Measurements from ENCODE around the gene RHBDL1.

The RHBDL1 gene

DNA sequence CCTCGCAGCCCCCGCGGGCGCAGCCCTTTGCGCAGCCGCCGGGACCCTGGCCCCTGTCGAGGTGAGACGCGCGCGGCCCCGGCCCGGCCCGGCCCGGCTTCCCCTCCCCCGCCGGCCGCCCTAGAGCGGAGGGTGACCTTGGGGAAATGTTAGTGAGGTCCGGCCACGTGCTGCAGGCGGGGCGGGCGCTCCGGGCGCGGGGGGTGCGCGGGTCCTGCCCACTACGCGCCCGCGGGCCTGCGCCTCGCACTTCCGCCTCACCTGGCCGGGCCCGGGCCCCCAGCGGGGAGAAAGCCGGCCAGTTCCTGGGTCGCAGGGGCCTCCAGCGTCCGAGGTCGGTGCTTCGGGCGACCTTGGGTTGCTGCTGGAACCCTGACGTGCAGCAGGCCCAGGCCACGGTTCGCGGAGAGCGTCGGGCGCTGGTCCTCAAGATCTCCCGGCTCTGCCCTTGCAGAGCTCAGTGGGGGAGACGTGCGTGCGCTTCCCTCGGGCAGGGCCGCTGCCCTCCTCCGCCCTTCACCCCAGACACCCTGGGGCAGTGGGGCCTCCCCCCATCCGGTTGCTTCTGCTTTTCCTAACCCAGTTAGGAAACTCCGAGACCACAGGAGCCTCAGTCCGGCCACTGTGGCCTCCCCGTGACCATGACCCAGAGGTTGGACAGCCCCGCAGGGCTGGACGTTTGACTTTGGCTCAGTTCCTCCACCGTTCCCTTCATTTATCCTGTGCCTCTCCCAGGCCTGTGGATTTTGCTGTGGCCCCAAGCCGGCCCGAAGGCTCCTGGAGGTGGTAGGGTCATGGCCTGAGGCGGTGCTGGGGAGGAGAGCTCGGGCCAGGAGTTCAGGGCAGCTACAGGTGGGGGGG is 33.1 kb upstream of the RHBDL1 start:
- peaks cover 24% of the 10 kb centered on the region for H3K36me3 ChIP-seq (ENCODE audit: control insufficient read depth, low read length)
- H3K79me2 ChIP-seq (ENCODE audit: control insufficient read depth, low read length) = peaks cover 68% of the 10 kb centered on the region
- H3F3A ChIP-seq (ENCODE audit: control insufficient read depth, insufficient read depth) = peaks cover 15% of the 10 kb centered on the region
- H3K9me3 ChIP-seq (ENCODE audit: control insufficient read depth, insufficient read depth, low read length) = no peaks in the 10 kb centered on the region
- H3K27me3 ChIP-seq (ENCODE audit: control insufficient read depth, low read length) = no peaks in the 10 kb centered on the region
- no peak for TF ChIP-seq EZH2phosphoT487 (IDR thresholded peaks at IDR 0.05; ENCODE audit: borderline replicate concordance, low read length)
- TF ChIP-seq, protein P1, sequence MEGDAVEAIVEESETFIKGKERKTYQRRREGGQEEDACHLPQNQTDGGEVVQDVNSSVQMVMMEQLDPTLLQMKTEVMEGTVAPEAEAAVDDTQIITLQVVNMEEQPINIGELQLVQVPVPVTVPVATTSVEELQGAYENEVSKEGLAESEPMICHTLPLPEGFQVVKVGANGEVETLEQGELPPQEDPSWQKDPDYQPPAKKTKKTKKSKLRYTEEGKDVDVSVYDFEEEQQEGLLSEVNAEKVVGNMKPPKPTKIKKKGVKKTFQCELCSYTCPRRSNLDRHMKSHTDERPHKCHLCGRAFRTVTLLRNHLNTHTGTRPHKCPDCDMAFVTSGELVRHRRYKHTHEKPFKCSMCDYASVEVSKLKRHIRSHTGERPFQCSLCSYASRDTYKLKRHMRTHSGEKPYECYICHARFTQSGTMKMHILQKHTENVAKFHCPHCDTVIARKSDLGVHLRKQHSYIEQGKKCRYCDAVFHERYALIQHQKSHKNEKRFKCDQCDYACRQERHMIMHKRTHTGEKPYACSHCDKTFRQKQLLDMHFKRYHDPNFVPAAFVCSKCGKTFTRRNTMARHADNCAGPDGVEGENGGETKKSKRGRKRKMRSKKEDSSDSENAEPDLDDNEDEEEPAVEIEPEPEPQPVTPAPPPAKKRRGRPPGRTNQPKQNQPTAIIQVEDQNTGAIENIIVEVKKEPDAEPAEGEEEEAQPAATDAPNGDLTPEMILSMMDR (IDR thresholded peaks at IDR 0.05; ENCODE audit: low read depth, low read length, poor library complexity, severe bottlenecking) = no peak
- peak overlapping the region; percentile 92 for H3K4me3 ChIP-seq (ENCODE audit: low read length)
- no peaks in the 10 kb centered on the region for H4K20me1 ChIP-seq (ENCODE audit: control insufficient read depth, insufficient read depth, low read depth, low read length)
- no peaks in the 10 kb centered on the region for H3K9me2 ChIP-seq (replicated peaks; ENCODE audit: control insufficient read depth, low read length)
- peak overlapping the region; percentile 52 for H3K27ac ChIP-seq (ENCODE audit: low read depth, low read length)
- peak overlapping the region; percentile 92 for H3K4me2 ChIP-seq (ENCODE audit: low read length)
- H3K4me1 ChIP-seq (ENCODE audit: control insufficient read depth, low read length) = peaks cover 53% of the 10 kb centered on the region

DNA sequence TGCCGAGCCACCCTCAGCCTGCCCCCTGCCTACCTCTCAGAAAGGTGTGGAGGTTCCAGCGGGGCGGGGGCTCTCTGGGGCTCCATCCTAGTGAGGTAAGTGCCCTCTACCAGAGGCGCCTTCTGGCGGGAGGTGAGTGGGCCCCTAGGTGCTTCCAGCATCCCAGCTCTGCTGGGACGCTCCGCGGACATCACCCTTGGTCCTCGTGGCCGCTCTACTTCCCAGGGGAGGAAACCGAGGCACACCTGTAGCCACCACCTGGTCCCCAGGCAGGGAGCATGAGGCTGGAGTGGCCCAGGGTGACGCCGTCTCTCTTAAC is 32.5 kb upstream of the RHBDL1 start:
- TF ChIP-seq EZH2phosphoT487 (IDR thresholded peaks at IDR 0.05; ENCODE audit: borderline replicate concordance, low read length) = no peak
- TF ChIP-seq, protein P1 (IDR thresholded peaks at IDR 0.05; ENCODE audit: low read depth, low read length, poor library complexity, severe bottlenecking) = no peak
- no peaks in the 10 kb centered on the region for H3K9me3 ChIP-seq (ENCODE audit: control insufficient read depth, insufficient read depth, low read length)
- H3K79me2 ChIP-seq (ENCODE audit: control insufficient read depth, low read length) = peaks cover 74% of the 10 kb centered on the region
- no peaks in the 10 kb centered on the region for H4K20me1 ChIP-seq (ENCODE audit: control insufficient read depth, insufficient read depth, low read depth, low read length)
- H3K27me3 ChIP-seq (ENCODE audit: control insufficient read depth, low read length) = no peaks in the 10 kb centered on the region
- H3K36me3 ChIP-seq (ENCODE audit: control insufficient read depth, low read length) = peaks cover 28% of the 10 kb centered on the region
- peaks cover 15% of the 10 kb centered on the region for H3F3A ChIP-seq (ENCODE audit: control insufficient read depth, insufficient read depth)
- H3K4me2 ChIP-seq (ENCODE audit: low read length) = peak overlapping the region; percentile 92
- H3K4me3 ChIP-seq (ENCODE audit: low read length) = peak overlapping the region; percentile 92
- H3K4me1 ChIP-seq (ENCODE audit: control insufficient read depth, low read length) = peaks cover 53% of the 10 kb centered on the region
- H3K9me2 ChIP-seq (replicated peaks; ENCODE audit: control insufficient read depth, low read length) = no peaks in the 10 kb centered on the region
- peak overlapping the region; percentile 52; the same call in 1 of the 2 replicates for H3K27ac ChIP-seq (ENCODE audit: low read depth, low read length)

DNA sequence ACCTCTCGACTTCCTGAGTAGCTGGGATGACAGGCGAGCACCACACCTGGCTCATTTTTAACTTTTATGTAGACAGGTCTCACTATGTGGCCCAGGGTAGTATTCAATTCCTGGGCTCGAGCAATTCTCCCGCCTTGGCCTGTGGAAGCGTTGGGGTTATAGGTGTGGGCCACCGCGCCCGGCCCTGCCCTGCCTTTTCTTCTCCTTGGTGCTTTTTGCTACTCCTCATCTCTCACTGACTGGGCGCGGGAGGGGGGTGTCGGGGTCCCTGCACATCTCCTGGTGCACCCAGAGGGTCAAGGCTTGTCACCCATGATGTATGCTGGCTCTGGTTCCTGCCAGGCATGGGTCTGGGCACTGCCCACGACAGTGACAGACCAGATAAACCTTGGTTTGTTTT is 30.9 kb upstream of the RHBDL1 start:
- peaks cover 36% of the 10 kb centered on the region for H3K36me3 ChIP-seq (ENCODE audit: control insufficient read depth, low read length)
- TF ChIP-seq EZH2phosphoT487 (IDR thresholded peaks at IDR 0.05; ENCODE audit: borderline replicate concordance, low read length) = no peak
- TF ChIP-seq, protein P1 (IDR thresholded peaks at IDR 0.05; ENCODE audit: low read depth, low read length, poor library complexity, severe bottlenecking) = no peak
- H3K9me3 ChIP-seq (ENCODE audit: control insufficient read depth, insufficient read depth, low read length) = no peaks in the 10 kb centered on the region
- H3K79me2 ChIP-seq (ENCODE audit: control insufficient read depth, low read length) = peaks cover 85% of the 10 kb centered on the region
- H3K27ac ChIP-seq (ENCODE audit: low read depth, low read length) = no peak overlapping the region
- H3K4me2 ChIP-seq (ENCODE audit: low read length) = no peak overlapping the region
- peaks cover 13% of the 10 kb centered on the region for H3F3A ChIP-seq (ENCODE audit: control insufficient read depth, insufficient read depth)
- H3K27me3 ChIP-seq (ENCODE audit: control insufficient read depth, low read length) = no peaks in the 10 kb centered on the region
- no peaks in the 10 kb centered on the region for H3K9me2 ChIP-seq (replicated peaks; ENCODE audit: control insufficient read depth, low read length)
- H3K4me1 ChIP-seq (ENCODE audit: control insufficient read depth, low read length) = peaks cover 47% of the 10 kb centered on the region
- no peaks in the 10 kb centered on the region for H4K20me1 ChIP-seq (ENCODE audit: control insufficient read depth, insufficient read depth, low read depth, low read length)
- no peak overlapping the region for H3K4me3 ChIP-seq (ENCODE audit: low read length)
